MCF 10A (cell line): ENCODE data around the gene CCDC102B. TPM values are rescaled to one million over a fixed set of nuclear protein-coding genes. Genes with fewer than 3 reads are reported as not detected.

Source experiments
- BruUV-seq: library from RNA; stranded (reverse); fragments of 400-500 nt; replicated peaks from 2 replicates; lab custom pipeline; 2021; lab: Mats Ljungman, UMichigan
- CTCF ChIA-PET: fragments of 300-600 bp; sonication (Branson Sonifier 250); formaldehyde crosslinking; extraction: SDS; loops from one replicate; lab custom pipeline; 2021; ENCODE audit warnings: antibody characterized with exemption, inconsistent platforms; lab: Yijun Ruan, JAX
- POLR2A ChIA-PET: fragments of 300-600, 350-650 bp; sonication (Branson Sonifier 250); formaldehyde crosslinking; extraction: SDS; loops from one replicate; lab custom pipeline; 2020; ENCODE audit warnings: antibody characterized with exemption, inconsistent platforms; lab: Yijun Ruan, JAX
- DNase-seq: peaks from one replicate; pipeline ENCODE4 v3.0.0-alpha.2; 2018; ENCODE audit not compliant: unreplicated experiment
- H3K27ac Mint-ChIP-seq: one replicate; pipeline ENCODE4 v1.8.0; 2022; ENCODE audit warnings: mild to moderate bottlenecking, low read depth, mixed read lengths; ENCODE audit not compliant: unreplicated experiment
- H3K27me3 Mint-ChIP-seq: one replicate; pipeline ENCODE4 v1.8.0; 2022; ENCODE audit warnings: mixed read lengths; ENCODE audit not compliant: insufficient read depth, unreplicated experiment
- H3K36me3 Mint-ChIP-seq: one replicate; pipeline ENCODE4 v1.8.0; 2022; ENCODE audit warnings: mild to moderate bottlenecking, moderate library complexity, mixed read lengths; ENCODE audit not compliant: insufficient read depth, unreplicated experiment
- H3K4me1 Mint-ChIP-seq: one replicate; pipeline ENCODE4 v1.8.0; 2022; ENCODE audit warnings: mixed read lengths; ENCODE audit not compliant: insufficient read depth, unreplicated experiment
- H3K4me3 Mint-ChIP-seq: one replicate; pipeline ENCODE4 v1.8.0; 2022; ENCODE audit warnings: mild to moderate bottlenecking, moderate library complexity, mixed read lengths; ENCODE audit not compliant: unreplicated experiment
- H3K9me3 Mint-ChIP-seq: one replicate; pipeline ENCODE4 v1.8.0; 2022; ENCODE audit warnings: mixed read lengths; ENCODE audit not compliant: unreplicated experiment
- CTCF ChIP-seq: fragments of 200-600 bp; IDR thresholded peaks from one replicate; pipeline ENCODE4 v1.8.0; 2022; ENCODE audit warnings: antibody characterized with exemption, mild to moderate bottlenecking; ENCODE audit not compliant: unreplicated experiment
- intact Hi-C: fragments of 100-400 bp; cut with micrococcal nuclease; formaldehyde crosslinking; loops from 2 replicates; pipeline ENCODE4 v1.14.1; 2022
- total RNA-seq: library from RNA; stranded (reverse); gene quantifications from 2 replicates; pipeline ENCODE4 v1.2.3, GENCODE V29; 2022

The CCDC102B gene
- total RNA-seq, 1 experiment from 2014 or later: 3.4 TPM

DNA sequence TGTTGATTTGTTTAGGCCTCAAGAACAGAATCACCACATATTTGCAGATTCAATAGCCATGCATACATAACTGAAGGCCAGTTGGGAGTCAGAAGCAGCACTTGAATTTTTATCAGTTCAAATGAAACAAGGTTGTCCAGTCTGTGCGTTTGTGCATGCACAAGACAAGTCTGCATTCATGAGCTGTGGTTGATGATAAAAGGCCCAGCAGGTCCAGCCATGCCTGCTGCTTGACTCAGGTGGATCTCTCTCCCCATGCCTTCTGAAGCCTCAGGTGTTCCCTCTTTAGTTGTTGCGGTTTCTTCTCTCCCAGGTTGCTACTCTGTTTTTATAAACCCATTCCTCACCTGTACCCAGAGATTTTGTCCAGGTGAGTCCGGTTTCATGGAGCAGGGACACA is 124.5 kb downstream of the CCDC102B start:
- CTCF ChIA-PET: no interaction called here
- Mint-ChIP-seq H3K9me3 (no peaks in the 10 kb centered on the region), H3K27me3 (peaks cover 8% of the 10 kb centered on the region), H3K36me3 (no peaks in the 10 kb centered on the region), H3K4me3 (no peak overlapping the region), H3K4me1 (peaks cover under 1% of the 10 kb centered on the region), H3K27ac (no peak overlapping the region)
- POLR2A ChIA-PET: no interaction called here
- TF ChIP-seq CTCF: no peak
- no TSS peak for BruUV-seq
- no peak for DNase-seq
- intact Hi-C loops: loop anchor here (10.0 kb wide), 1 partner anchor 1162 kb away; no protein-coding TSS in a partner anchor

DNA sequence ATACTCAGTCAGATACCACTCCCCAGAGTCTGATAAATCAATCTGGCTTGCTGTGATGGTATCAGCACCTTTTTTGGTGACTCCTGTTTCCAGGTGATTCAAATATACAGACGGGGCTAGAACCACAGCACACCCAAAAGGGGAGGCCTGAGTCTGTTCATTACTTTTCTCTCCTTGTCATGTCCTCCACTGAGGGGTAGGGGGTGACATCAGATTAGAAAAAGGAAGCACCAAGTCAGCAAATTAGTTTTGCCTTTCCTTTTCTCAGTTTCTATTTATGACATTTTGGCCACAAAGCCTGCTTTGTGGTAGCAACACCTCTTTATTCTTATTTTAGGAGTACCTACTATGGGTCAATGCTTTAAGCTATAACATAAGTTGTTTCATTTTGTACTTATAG is 127.4 kb downstream of the CCDC102B start:
- TF ChIP-seq CTCF: no peak
- intact Hi-C loops: loop anchor here (10.0 kb wide), 1 partner anchor 1160 kb away; no protein-coding TSS in a partner anchor
- Mint-ChIP-seq H3K27me3 (peaks cover 25% of the 10 kb centered on the region), H3K36me3 (no peaks in the 10 kb centered on the region), H3K4me3 (no peak overlapping the region), H3K4me1 (no peaks in the 10 kb centered on the region), H3K9me3 (no peaks in the 10 kb centered on the region), H3K27ac (no peak overlapping the region)
- DNase-seq: peak; percentile 8
- CTCF ChIA-PET: interaction anchor here (0.5 to 1.5 kb wide), 9 partner anchors 9 to 914 kb away, joined by 3 to 11 read pairs (median 3); no protein-coding TSS in a partner anchor
- BruUV-seq: no TSS peak
- POLR2A ChIA-PET: interaction anchor here (1.2 kb wide), 1 partner anchor 15 kb away, joined by 3 read pairs; no protein-coding TSS in a partner anchor

- POLR2A ChIA-PET: no interaction called here
- Mint-ChIP-seq H3K9me3 (no peaks in the 10 kb centered on the region), H3K27me3 (peaks cover 25% of the 10 kb centered on the region), H3K4me3 (no peak overlapping the region), H3K4me1 (no peaks in the 10 kb centered on the region), H3K27ac (no peak overlapping the region), H3K36me3 (no peaks in the 10 kb centered on the region)
- intact Hi-C loops: loop anchor here (10.0 kb wide), 1 partner anchor 1156 kb away; no protein-coding TSS in a partner anchor
- BruUV-seq: no TSS peak
- DNase-seq: no peak
- TF ChIP-seq CTCF: no peak
- CTCF ChIA-PET: interaction anchor here (0.7 kb wide), 1 partner anchor 30 kb away, joined by 3 read pairs; no protein-coding TSS in a partner anchor
Observed at GRCh38 chr18:68928762-68929675, 131.1 kb downstream of the CCDC102B start.

- TF ChIP-seq CTCF: no peak
- intact Hi-C loops: no loop called here
- H3K27me3 Mint-ChIP-seq: peaks cover 14% of the 10 kb centered on the region
Observed at GRCh38 chr18:68935686-68936085, 137.8 kb downstream of the CCDC102B start.

More at GRCh38 chr18:68935686-68936085, 137.8 kb downstream of the CCDC102B start:
- ChIA-PET POLR2A (no interaction called here), CTCF (interaction anchor here (2.5 kb wide), 1 partner anchor 10 kb away, joined by 11 read pairs; no protein-coding TSS in a partner anchor)
- H3K4me3 Mint-ChIP-seq: no peak overlapping the region
- H3K4me1 Mint-ChIP-seq: no peaks in the 10 kb centered on the region
- H3K36me3 Mint-ChIP-seq: no peaks in the 10 kb centered on the region
- H3K9me3 Mint-ChIP-seq: no peaks in the 10 kb centered on the region
- no peak for DNase-seq
- H3K27ac Mint-ChIP-seq: no peak overlapping the region
- no TSS peak for BruUV-seq
